Activated naive CD4-positive, alpha-beta T cell treated with anti-CD3 and anti-CD28 coated beads, Interleukin-2, amount 50 U/mL, for 24 hours (primary cell): ENCODE data around the gene ZC3H13.

Experiments used
- H3K27ac Mint-ChIP-seq: one replicate; pipeline ENCODE4 v1.8.0; 2021; ENCODE audit warnings: mild to moderate bottlenecking, mixed read lengths
- H3K27me3 Mint-ChIP-seq: one replicate; pipeline ENCODE4 v1.8.0; 2021; ENCODE audit warnings: mixed read lengths
- H3K36me3 Mint-ChIP-seq: one replicate; pipeline ENCODE4 v1.8.0; 2021; ENCODE audit warnings: mixed read lengths
- H3K4me1 Mint-ChIP-seq: one replicate; pipeline ENCODE4 v1.8.0; 2021; ENCODE audit warnings: mixed read lengths
- H3K4me3 Mint-ChIP-seq: one replicate; pipeline ENCODE4 v1.8.0; 2021; ENCODE audit warnings: mild to moderate bottlenecking, mixed read lengths
- H3K9me3 Mint-ChIP-seq: one replicate; pipeline ENCODE4 v1.8.0; 2021; ENCODE audit warnings: mixed read lengths

The ZC3H13 gene

DNA sequence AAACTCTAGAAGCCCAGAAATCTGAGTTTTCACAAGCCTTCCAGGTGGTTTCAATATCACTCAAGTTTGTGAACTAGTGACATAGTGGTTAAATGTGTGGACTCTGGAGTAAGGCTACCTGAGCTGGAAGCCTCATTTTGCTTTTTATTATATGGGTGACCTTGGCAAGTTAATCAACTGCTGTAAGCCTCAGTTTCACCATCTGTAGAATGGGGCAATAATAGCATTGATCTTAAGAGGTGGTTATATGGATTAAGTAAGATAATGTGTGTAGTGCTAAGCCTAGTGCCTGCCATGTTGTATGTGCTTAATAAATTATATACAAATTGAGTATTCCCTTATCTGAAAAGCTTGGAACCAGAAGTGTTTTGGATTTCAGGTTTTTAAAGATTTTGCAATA, 135.5 kb downstream of the ZC3H13 start:
- no peaks in the 10 kb centered on the region for H3K4me1 Mint-ChIP-seq
- H3K9me3 Mint-ChIP-seq: no peaks in the 10 kb centered on the region
- no peak overlapping the region for H3K4me3 Mint-ChIP-seq
- no peak overlapping the region for H3K27ac Mint-ChIP-seq
- H3K27me3 Mint-ChIP-seq: no peaks in the 10 kb centered on the region
- H3K36me3 Mint-ChIP-seq: no peaks in the 10 kb centered on the region

DNA sequence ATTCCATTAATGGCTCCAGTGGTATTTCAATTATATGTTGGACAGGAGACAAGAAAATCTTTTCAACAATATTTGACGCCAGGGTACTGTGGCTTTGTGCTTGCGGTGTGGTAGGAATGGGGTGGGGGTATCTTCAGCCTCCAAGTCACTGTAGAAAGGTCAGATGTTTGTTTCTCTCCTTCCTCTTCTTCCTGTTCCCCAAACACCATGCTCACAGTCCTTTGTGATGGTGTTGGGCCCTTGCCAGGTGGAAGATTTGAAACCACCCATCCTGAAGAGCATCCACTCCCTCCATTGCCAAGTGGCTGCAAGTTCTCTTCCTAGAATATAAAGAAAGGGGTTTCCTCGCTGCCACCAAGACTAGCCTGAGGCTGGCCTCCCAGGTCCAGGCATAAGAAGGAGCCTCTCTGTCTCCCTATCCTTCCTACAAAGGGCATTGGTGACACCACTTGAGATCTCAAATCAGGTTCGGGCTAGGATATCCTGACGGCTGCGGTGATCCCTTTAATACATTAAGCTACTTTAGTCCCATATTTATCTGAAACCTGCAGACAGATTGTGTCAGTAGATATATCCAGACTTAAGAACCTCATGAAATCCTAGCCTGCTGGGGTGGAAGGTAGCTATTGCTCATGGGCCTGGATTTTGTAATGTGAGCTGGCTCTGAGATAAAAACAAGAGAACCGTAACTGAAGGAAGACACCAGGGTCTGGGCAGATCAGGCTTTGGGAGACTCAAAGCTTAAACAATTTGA, 136.7 kb downstream of the ZC3H13 start:
- no peaks in the 10 kb centered on the region for H3K36me3 Mint-ChIP-seq
- H3K27me3 Mint-ChIP-seq: no peaks in the 10 kb centered on the region
- H3K27ac Mint-ChIP-seq: no peak overlapping the region
- no peak overlapping the region for H3K4me3 Mint-ChIP-seq
- no peaks in the 10 kb centered on the region for H3K4me1 Mint-ChIP-seq
- no peaks in the 10 kb centered on the region for H3K9me3 Mint-ChIP-seq

DNA sequence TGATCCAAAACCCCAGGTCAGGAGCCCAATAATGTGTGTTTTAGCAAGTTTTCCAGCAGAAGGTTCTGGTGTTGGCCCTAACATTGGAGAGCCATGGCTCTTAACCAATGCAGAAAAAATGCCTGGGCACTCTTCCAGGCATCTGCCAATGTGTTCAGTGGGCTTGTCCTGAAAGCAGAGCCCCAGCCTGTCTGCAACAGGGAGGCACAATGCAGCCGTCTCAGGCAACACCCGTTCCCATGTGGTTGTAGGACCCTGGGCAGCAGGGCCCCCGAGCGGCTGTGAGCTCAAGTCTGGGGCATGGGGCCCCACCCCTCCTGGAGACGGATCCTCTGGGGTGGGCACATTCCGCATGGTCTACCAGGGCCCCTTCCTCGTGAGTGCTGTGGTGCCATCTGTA, 142.9 kb downstream of the ZC3H13 start:
- no peaks in the 10 kb centered on the region for H3K36me3 Mint-ChIP-seq
- no peaks in the 10 kb centered on the region for H3K27me3 Mint-ChIP-seq
- H3K4me1 Mint-ChIP-seq: no peaks in the 10 kb centered on the region
- no peak overlapping the region for H3K4me3 Mint-ChIP-seq
- no peaks in the 10 kb centered on the region for H3K9me3 Mint-ChIP-seq
- no peak overlapping the region for H3K27ac Mint-ChIP-seq

DNA sequence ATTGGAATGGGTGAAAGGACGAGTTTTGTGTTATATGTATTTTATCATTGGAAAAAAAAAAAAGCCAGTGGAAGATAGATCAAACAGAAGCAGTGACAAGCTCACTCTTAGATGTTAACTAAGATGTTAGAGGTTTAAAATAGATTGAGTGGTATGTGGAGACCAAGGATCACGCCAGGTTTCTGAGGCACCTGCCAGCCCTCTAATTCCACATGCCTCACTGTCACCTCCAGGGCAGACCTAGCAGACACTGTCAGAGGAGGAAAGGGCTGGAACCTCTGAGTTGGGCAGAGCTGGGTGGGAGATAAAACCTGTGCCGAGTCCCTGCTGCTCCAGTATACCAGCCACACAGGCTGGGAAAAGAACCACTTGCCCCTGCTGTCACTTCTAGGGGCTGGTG, 143.5 kb downstream of the ZC3H13 start:
- H3K4me1 Mint-ChIP-seq: no peaks in the 10 kb centered on the region
- no peaks in the 10 kb centered on the region for H3K36me3 Mint-ChIP-seq
- no peak overlapping the region for H3K4me3 Mint-ChIP-seq
- H3K9me3 Mint-ChIP-seq: no peaks in the 10 kb centered on the region
- no peaks in the 10 kb centered on the region for H3K27me3 Mint-ChIP-seq
- H3K27ac Mint-ChIP-seq: no peak overlapping the region

DNA sequence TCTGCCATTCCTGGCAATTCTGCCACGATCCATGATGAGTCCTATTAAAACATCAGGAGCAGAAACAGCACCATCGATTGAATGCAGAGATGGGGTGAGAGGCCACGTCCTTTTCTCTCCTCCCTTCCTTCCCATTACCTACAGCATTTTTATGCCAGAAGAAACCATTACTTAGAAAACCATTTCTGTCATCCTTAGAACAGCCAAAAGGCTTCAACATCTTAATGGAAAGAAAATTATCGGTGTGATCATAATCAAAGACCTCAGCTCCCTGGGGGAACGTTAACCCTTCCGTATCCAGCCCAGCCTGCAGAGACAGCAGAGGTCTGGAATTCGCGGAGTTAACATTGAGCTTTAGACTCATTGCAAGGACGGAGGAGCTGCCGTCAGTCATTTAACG, 145.0 kb downstream of the ZC3H13 start:
- Mint-ChIP-seq H3K36me3 (no peaks in the 10 kb centered on the region), H3K4me1 (no peaks in the 10 kb centered on the region), H3K27me3 (no peaks in the 10 kb centered on the region), H3K4me3 (no peak overlapping the region), H3K27ac (no peak overlapping the region), H3K9me3 (no peaks in the 10 kb centered on the region)
